Measurements from ENCODE around the gene NUP58. TPM values are rescaled to one million over a fixed set of nuclear protein-coding genes. Genes with fewer than 3 reads are reported as not detected.

Gene NUP58, protein sequence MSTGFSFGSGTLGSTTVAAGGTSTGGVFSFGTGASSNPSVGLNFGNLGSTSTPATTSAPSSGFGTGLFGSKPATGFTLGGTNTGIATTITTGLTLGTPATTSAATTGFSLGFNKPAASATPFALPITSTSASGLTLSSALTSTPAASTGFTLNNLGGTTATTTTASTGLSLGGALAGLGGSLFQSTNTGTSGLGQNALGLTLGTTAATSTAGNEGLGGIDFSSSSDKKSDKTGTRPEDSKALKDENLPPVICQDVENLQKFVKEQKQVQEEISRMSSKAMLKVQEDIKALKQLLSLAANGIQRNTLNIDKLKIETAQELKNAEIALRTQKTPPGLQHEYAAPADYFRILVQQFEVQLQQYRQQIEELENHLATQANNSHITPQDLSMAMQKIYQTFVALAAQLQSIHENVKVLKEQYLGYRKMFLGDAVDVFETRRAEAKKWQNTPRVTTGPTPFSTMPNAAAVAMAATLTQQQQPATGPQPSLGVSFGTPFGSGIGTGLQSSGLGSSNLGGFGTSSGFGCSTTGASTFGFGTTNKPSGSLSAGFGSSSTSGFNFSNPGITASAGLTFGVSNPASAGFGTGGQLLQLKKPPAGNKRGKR
- 10 to 100 TPM; 33.9 to 56.3 (median 56.1) TPM for polyA plus RNA-seq (ENCODE audit: insufficient read length in 3 of 3)
- long read RNA-seq, donor 1, full-length matches to known transcripts, result 3 of 3 reads
- long read RNA-seq, donor 1, partial matches to known transcripts, result 0 of 3 reads
- long read RNA-seq, donor 1, other reads (novel, unspliced or antisense), result 0 of 3 reads
- long read RNA-seq, donor 2, full-length matches to known transcripts, result 6 of 6 reads
- long read RNA-seq, donor 2, partial matches to known transcripts, result 0 of 6 reads
- long read RNA-seq, donor 2, other reads (novel, unspliced or antisense), result 0 of 6 reads
- long read RNA-seq, donor 3, full-length matches to known transcripts, result 5 of 5 reads
- long read RNA-seq, donor 3, partial matches to known transcripts, result 0 of 5 reads
- long read RNA-seq, donor 3, other reads (novel, unspliced or antisense), result 0 of 5 reads
- long read RNA-seq, donor 4, full-length matches to known transcripts, result 3 of 3 reads
- long read RNA-seq, donor 4, partial matches to known transcripts, result 0 of 3 reads
- long read RNA-seq, donor 4, other reads (novel, unspliced or antisense), result 0 of 3 reads
- long read RNA-seq, donor 5, full-length matches to known transcripts, result 2 of 2 reads
- long read RNA-seq, donor 5, partial matches to known transcripts, result 0 of 2 reads
- long read RNA-seq, donor 5, other reads (novel, unspliced or antisense), result 0 of 2 reads
- long read RNA-seq, donor 6, full-length matches to known transcripts, result 3 of 3 reads
- long read RNA-seq, donor 6, partial matches to known transcripts, result 0 of 3 reads
- long read RNA-seq, donor 6, other reads (novel, unspliced or antisense), result 0 of 3 reads
- long read RNA-seq, donor 7, full-length matches to known transcripts, result 11 of 11 reads
- long read RNA-seq, donor 7, partial matches to known transcripts, result 0 of 11 reads
- long read RNA-seq, donor 7, other reads (novel, unspliced or antisense), result 0 of 11 reads
- long read RNA-seq, donor 8, full-length matches to known transcripts, result 2 of 2 reads
- long read RNA-seq, donor 8, partial matches to known transcripts, result 0 of 2 reads
- long read RNA-seq, donor 8, other reads (novel, unspliced or antisense), result 0 of 2 reads
- long read RNA-seq, donor 9, full-length matches to known transcripts, result 7 of 16 reads
- long read RNA-seq, donor 9, partial matches to known transcripts, result 9 of 16 reads
- long read RNA-seq, donor 9, other reads (novel, unspliced or antisense), result 0 of 16 reads
- long read RNA-seq, donor 10, full-length matches to known transcripts, result 2 of 12 reads
- long read RNA-seq, donor 10, partial matches to known transcripts, result 10 of 12 reads
- long read RNA-seq, donor 10, other reads (novel, unspliced or antisense), result 0 of 12 reads
- long read RNA-seq, donor 11, full-length matches to known transcripts, result 5 of 5 reads
- long read RNA-seq, donor 11, partial matches to known transcripts, result 0 of 5 reads
- long read RNA-seq, donor 11, other reads (novel, unspliced or antisense), result 0 of 5 reads
- long read RNA-seq, donor 12, full-length matches to known transcripts, result 13 of 19 reads
- long read RNA-seq, donor 12, partial matches to known transcripts, result 6 of 19 reads
- long read RNA-seq, donor 12, other reads (novel, unspliced or antisense), result 0 of 19 reads
- long read RNA-seq, donor 13, full-length matches to known transcripts, result 5 of 5 reads
- long read RNA-seq, donor 13, partial matches to known transcripts, result 0 of 5 reads
- long read RNA-seq, donor 13, other reads (novel, unspliced or antisense), result 0 of 5 reads
- long read RNA-seq, donor 14, result 0 reads
- long read RNA-seq, donor 15, full-length matches to known transcripts, result 5 of 5 reads
- long read RNA-seq, donor 15, partial matches to known transcripts, result 0 of 5 reads
- long read RNA-seq, donor 15, other reads (novel, unspliced or antisense), result 0 of 5 reads
- long read RNA-seq, donor 16, full-length matches to known transcripts, result 8 of 17 reads
- long read RNA-seq, donor 16, partial matches to known transcripts, result 9 of 17 reads
- long read RNA-seq, donor 16, other reads (novel, unspliced or antisense), result 0 of 17 reads

DNA sequence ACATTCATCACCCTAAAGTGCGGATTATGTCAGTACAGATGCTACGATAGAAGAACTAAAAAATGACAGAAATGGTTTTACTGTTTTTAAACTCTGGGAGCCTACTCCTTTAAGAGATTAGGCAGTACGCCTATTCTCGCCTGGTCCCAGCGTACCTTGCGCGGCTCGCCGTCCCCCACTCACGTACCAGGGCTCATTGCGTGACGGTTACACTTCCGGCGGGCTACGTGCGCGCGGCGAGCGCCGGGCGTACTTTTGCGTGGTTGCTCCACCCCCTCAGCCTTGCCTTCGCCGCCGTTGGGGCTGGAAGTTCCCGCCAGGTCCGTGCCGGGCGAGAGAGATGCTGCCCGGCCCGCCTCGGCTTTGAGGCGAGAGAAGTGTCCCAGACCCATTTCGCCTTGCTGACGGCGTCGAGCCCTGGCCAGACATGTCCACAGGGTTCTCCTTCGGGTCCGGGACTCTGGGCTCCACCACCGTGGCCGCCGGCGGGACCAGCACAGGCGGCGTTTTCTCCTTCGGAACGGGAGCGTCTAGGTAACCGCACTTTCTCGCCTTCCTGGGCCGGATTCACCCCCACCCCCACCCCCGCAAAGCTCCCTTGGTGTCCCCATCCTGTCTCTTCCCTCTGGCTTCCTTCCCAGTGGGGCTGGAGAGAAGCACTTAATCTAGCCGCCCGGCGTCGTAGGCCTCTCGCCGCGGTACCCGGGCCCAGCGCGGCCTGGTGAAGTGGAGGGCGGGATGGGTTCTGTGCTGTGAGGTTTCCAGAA is at the start of gene NUP58:
TSS of gene NUP58 (plus strand) at position 279 of the 767 bp plus-strand sequence. CDS start at position 428, 149 bp downstream.
- DNase-seq, result peak; percentile 95

DNA sequence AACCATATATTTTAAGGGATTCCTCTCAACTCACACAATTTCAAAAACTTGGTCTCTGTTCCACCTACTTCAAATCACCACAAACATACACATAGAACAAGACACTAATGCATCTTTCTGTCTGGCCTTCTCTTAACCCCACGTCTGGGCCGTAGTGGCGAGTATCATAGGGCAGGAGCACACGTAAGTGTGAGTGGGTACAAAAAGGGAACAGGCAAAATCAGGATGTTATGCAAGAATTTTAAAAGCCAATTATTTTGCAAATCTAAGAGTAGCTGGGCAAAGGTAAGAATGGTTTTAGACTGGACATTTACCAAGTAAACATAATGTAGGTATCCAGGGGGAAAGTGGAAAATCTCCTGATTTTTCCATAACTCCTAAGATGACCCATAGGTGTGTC is 49.2 kb upstream of the NUP58 start:
- no peak for DNase-seq

DNA sequence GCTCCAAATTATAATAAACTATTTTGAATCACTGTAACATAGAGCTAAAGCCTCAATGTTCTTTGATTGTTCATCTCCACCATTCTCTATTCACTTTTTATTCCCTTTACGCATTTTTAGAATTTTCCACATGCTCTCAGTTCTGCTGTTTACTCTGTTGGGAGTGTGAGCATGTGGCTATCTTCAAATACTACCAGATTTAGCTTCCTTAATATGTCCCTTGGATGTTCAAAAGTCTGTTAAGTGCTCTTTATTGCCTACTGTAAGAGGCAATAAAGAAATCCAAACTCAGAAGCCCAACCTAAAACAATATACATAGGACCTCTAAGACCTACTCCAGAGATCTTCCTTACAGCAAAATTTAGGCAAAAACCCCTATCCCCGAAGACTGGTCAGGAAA is 48.7 kb upstream of the NUP58 start:
- DNase-seq, result no peak

DNA sequence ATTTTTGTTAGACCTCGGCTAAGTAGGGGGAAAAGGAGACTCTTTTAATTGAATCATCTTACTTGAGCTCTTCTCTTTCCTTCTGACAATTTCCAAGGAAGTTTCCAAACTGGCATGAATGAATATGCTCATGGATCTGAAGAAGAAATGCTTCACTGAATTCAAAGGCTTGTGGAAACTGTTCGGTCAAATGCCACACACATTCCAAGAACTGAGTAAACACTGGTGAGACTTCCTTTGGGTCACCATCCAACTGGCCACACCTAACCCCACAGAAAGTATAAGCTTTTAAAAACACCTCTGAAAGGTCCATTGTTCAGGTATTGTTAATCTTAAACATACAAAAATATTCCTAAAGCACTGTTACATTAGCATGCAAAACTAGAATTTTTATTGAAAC is 47.7 kb upstream of the NUP58 start:
- DNase-seq, result no peak

DNA sequence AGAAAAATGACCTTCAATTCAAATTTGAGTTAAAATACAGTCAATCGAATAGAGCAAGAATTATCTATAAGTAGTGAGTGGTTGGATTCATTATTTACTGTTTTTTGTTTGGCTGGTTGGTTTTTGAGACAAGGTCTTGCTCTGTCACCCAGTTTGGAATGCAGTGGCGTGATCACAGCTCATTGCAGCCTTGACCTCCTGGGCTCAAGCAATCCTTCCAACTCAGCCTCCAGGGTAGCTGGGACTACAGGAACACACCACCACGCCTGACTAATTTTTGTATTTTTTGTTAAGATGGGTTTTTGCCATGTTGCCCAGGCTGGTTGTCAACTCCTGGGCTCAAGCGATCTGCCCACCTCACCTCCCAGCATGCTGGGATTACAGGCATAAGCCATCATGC is 39.2 kb upstream of the NUP58 start:
- DNase-seq, result no peak

DNA sequence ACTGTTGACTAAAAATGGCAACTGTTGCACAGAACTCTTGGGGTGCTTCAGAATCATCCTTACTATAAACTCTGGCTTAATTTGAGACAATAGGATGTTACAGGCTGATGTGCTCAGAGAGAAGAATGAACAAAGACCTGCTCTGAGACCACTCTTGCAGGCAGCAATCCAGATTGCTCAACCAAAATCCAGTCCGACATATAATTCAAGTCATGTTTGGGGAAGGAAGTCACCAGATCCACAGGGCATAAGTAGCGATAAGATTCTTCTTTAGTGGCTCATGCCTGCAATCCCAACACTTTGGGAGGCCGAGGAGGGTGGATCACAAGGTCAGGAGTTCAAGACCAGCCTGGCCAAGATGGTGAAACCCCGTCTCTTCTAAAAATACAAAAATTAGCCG is 34.7 kb upstream of the NUP58 start:
- DNase-seq, result no peak

DNA sequence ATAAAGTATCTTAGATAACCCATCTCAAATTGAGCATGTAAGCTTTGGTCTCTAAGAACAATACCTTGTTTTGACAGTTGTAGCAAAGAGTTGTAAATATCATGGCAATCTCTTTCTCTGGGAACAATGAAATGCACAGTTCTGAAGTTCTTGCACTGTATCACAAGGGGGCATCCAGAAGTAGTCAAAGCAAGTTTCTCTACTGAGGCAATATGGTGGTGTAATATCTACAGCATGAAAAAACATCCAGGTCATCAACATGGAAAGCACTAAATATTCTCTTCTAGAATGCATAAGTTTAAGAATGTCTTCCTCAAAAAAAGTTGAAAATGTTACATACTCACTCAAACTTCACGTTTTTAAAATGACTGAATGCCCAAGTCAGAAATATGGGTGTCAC is 33.7 kb upstream of the NUP58 start:
- no peak for DNase-seq

DNA sequence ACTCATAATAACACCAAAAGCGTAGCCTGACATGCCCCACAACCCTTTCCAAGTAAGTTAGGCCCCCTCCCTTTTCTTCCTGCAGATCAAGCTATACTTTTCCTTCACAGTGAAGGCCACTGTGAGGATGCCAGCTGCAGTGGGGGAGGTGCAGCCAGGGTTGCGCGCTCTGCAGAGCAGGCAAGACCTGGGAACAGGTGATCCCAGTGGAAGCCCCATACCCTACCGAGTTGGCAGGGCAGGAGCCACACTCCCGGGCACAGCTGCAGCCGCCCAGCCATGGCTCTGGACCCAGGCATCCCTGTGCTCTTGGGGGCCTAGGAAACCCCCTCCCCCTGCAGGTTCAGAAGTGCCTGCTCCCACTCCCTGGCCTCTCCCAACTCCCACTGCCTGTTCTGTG is 32.9 kb upstream of the NUP58 start:
- no peak for DNase-seq

DNA sequence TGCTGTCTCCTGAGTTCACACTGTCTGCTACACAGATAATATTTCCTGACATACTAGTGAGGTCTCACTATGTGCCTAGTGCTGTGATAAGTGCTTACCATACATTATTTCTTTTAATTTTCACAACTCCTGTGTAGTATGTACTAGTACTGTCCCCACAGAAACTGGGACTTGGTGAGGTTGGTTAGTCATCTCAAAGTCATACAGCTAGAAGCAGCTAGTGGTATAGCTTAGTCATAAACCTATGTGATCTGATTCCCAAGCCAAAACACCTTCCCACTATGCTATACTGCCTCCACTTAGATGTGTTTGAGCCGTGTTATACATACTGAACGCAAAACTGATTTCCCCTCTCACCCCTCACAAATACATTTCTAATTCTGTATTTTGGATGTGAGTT is 24.7 kb upstream of the NUP58 start:
- DNase-seq, result no peak

DNA sequence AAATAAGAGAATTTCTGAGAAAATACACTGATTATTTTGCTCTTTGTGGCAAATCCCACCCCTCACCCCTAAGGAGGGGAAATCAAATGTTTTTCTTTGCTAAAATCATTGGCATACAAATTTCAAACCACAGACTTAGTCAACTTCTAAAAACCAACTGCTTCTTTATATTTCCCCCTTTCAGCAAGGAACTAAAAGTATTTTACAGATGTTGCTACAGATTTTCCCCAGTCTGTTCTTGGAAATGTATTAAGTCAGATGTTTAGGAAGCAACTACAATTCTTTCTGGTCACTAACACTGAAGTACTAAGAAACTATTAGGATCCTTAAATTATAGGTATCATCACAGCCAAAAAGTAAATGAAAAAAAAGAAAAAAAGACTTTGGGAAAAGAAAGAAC is 21.0 kb upstream of the NUP58 start:
- no peak for DNase-seq

DNA sequence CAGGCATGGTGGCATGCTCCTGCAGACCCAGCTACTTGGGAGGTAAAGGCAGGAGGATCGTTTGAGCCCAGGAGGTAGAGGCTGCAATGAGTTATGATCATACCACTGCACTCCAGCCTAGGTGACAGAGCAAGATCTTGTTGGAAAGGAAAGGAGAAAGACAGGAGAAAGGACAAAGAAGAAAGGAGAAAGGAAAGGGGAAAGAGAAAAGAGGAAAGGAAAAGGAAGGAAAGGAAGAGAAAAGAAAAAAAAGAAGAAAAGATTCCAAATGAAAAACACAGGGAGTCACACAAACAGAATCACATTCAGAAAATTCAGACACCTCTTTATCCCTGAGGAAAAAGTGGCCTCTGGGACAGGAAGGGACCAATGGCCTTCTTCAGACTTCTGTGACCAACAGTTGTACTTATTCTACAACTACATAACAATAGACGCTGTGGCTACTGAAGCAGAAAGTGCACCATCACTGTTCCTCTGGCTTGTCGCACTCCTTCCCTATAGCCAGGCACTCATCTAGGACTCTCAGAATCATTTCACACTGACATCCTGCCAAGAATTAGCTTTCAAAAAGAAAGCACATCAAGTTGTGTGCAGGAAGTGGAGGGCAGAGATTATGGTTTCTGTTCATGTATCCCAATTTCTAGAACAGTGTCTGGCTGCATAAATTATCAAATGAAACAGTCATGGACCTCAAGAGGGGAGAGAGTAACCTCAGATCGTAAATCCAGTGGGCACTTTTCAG is 20.1 kb upstream of the NUP58 start:
- DNase-seq, result no peak

DNA sequence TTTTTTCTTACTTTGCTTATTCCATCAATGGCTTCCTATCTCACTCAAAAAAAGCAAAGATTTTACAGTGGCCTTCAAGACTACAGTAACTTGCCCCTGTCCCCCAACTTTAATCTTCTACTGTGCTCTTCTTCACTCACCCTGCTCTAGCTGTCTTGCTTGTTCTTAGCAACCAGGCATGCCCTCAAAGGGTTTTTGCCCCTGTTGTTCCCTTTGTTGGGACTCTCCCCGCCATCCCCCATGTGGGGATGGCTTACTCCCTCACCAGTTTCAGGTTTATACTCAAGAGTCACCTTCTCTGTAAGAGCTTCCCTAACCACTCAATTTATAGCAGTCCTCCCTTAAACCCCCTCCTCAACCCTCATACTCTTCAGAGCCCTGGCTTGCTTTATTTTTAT is 19.5 kb upstream of the NUP58 start:
- no peak for DNase-seq

DNA sequence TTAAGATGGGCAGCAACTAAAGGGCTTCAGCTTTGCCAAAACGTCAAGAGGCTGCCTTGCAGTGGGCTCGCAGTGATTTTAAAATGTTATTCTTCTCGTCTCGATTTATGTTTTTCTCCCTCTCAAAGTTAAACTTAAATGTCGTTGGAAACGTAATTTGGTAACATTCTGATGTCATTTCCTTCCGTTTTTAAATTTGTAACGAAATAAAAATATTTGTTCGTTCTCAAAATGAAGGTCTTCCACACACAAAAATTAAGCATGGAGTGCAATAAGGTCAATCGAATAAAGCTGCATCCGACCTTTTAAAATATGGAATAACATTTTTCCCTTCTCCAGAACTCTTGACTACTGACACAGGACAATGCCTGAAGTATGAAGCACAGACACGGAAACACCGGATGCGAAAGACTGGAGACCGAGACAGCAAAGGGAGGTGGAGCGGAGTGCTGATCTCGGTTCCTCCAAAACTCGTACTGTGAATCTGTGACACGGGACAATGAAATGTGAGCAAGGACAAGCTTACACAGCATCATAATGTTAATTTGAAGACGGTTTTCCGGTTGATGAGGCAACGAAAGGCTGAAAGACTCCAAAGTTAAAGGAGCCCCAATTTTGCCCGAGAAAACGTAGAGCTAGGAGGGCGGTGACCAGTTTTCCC is 15.0 kb upstream of the NUP58 start:
- peak; percentile 24 for DNase-seq

DNA sequence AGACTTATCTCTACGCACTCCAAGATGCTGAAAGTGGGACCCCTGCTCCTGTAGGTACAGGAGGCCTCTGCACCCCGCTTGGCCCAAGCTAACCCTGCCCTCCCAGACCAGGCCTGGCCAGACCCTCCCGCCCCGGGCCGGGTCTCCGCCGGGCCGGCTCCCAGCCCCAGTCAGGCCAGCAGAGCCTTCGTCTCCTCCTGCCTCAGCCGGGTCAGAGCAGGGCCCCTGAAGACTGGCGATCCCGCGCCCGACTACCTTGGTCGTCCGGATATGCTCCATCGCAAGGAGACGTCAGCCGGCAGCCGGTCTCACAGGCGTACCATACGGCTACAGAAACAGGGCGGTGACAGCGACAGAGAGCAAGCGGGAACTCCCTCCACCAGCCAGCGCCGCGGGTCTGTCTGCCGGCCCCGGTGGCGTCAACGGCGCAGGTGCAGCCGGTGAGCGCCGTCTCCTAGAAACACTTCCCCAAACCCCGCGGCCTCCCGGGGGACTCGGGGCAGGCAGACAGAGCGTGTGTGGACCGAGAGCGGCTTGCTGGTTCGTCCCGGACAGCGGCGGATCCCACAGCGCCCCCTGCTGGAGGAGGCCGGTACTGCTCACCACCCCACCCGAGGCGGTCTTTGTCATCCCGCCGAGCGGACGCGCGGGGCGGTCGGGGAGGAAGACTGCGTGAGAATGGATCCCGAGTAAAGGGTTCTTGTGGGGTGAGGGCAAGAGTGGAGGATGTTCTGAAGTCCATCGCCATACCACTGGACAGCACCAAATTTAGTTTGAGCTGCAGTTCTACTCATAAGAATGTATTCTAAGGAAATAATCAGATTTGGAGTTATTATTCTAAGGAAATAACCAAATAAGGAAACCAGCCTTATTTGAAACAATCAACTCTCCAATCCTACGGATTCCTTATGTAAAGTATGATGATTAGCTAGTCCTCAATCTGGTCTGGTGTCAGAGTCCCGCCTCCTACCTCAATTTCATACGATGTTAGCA is 14.2 kb upstream of the NUP58 start, which contains the start of gene MTMR6:
TSS of gene MTMR6 (minus strand) at position 520 of the 993 bp plus-strand sequence. CDS start at position 279, 241 bp downstream.
- DNase-seq, result peak; percentile 85

DNA sequence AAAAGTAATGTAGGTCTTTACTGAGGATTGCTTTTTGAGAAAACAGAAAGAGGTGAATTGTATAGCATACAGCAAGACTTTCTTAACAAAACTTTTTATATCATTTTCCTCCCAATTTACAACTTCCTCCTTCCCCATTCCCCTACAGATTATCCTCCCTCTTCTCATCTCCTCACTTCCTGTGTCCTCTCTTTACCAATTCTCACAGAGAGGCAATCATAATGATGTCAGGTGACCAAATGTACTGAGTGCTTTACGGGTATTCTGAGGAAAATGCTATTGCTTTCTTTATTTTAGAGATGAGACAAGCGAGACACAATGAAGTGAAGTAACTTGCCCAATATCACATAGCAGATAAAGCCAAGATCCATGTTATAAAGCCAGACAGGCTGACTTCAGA is 12.5 kb upstream of the NUP58 start:
- no peak for DNase-seq

DNA sequence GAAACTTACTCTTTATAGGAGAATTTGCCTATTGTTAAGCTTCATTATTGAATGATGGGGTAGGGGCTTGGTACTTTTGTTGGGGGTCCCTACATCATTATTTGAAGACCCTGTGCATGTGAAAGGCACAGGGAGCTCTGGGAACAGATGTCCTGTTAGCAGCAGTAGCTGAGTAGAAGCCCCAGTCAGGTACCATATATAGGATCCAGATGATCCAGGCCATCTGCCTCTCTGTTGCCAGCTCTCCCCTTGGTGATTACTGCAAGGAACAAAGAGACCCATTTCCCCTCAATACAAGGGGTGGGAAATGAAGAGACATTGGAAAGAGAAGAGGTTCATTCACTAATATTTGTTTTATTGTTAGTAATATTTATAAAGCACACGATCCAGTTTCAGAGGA is 9.7 kb upstream of the NUP58 start:
- DNase-seq, result no peak
